ENCODE data around the gene SLC28A2. TPM values are rescaled to one million over a fixed set of nuclear protein-coding genes. Genes with fewer than 3 reads are reported as not detected.
A peak's percentile ranks its signal among the peaks of the same experiment; 100 is the strongest.

Gene SLC28A2, protein sequence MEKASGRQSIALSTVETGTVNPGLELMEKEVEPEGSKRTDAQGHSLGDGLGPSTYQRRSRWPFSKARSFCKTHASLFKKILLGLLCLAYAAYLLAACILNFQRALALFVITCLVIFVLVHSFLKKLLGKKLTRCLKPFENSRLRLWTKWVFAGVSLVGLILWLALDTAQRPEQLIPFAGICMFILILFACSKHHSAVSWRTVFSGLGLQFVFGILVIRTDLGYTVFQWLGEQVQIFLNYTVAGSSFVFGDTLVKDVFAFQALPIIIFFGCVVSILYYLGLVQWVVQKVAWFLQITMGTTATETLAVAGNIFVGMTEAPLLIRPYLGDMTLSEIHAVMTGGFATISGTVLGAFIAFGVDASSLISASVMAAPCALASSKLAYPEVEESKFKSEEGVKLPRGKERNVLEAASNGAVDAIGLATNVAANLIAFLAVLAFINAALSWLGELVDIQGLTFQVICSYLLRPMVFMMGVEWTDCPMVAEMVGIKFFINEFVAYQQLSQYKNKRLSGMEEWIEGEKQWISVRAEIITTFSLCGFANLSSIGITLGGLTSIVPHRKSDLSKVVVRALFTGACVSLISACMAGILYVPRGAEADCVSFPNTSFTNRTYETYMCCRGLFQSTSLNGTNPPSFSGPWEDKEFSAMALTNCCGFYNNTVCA
- total RNA-seq, result under 1 TPM in 2 of 6 donors, not detected in 4; 0.09 to 0.22 TPM
- not detected for polyA plus RNA-seq

GRCh38 chr15:45251888-45252287 is at the start of gene SLC28A2:
Gene SLC28A2, plus strand, starts transcription at chr15:45252234. Its CDS starts 982 bp downstream, at chr15:45253216.
- FAIRE-seq, result no peak
- Histone ChIP-seq H3K27ac (no peak within 1 kb of the TSS), H3K27me3 (no peaks in the 10 kb centered on the region), H3K4me1 (peaks cover 0 to 7% (median 5%) of the 10 kb centered on the region in 3 donors), H3K9me3 (no peaks in the 10 kb centered on the region), H3K4me3 (no peak within 1 kb of the TSS), H3K36me3 (no peaks in the 10 kb centered on the region)
- no peak for DNase-seq
- no peak for ATAC-seq
- 97 to 98% methylated on average over 15 of the region's 15 CpGs for WGBS, 2 donors
- no peak for TF ChIP-seq CTCF (IDR thresholded peaks at IDR 0.05)
- intact Hi-C loops (cut with DNase I), result no loop called here

- DNase-seq, result no peak
- intact Hi-C loops (cut with DNase I), result no loop called here
- no peak for ATAC-seq
- H3K4me3 ChIP-seq, result no peak overlapping the region
- no peak overlapping the region for H3K27ac ChIP-seq
- TF ChIP-seq CTCF (IDR thresholded peaks at IDR 0.05), result no peak
- H3K36me3 ChIP-seq, result no peaks in the 10 kb centered on the region
- 44 to 61% methylated on average over 4 of the region's 4 CpGs for WGBS, 2 donors
- no peak for FAIRE-seq
- H3K4me1 ChIP-seq, result peaks cover 0 to 5% (median 0%) of the 10 kb centered on the region in 3 donors
- no peaks in the 10 kb centered on the region for H3K27me3 ChIP-seq
- no peaks in the 10 kb centered on the region for H3K9me3 ChIP-seq
These were observed 48.9 kb upstream of the SLC28A2 start for GRCh38 chr15:45203182-45203581.

GRCh38 chr15:45205192-45205591 is 46.8 kb upstream of the SLC28A2 start:
- H3K4me1 ChIP-seq, result peaks cover 0 to 5% (median 0%) of the 10 kb centered on the region in 3 donors
- no peak overlapping the region for H3K4me3 ChIP-seq
- no peaks in the 10 kb centered on the region for H3K9me3 ChIP-seq
- DNase-seq (peak in 5 of 6 donors; percentile 57 to 76 (median 60)), FAIRE-seq (no peak), ATAC-seq (peak; percentile 18 to 36 (median 26))
- intact Hi-C loops (cut with DNase I), result no loop called here
- H3K27me3 ChIP-seq, result no peaks in the 10 kb centered on the region
- TF ChIP-seq CTCF (IDR thresholded peaks at IDR 0.05), result peak; percentile 68 to 83 (median 74)
- 0 to 2% methylated on average over 2 of the region's 2 CpGs for WGBS, 2 donors
- H3K36me3 ChIP-seq, result no peaks in the 10 kb centered on the region
- H3K27ac ChIP-seq, result no peak overlapping the region

DNA sequence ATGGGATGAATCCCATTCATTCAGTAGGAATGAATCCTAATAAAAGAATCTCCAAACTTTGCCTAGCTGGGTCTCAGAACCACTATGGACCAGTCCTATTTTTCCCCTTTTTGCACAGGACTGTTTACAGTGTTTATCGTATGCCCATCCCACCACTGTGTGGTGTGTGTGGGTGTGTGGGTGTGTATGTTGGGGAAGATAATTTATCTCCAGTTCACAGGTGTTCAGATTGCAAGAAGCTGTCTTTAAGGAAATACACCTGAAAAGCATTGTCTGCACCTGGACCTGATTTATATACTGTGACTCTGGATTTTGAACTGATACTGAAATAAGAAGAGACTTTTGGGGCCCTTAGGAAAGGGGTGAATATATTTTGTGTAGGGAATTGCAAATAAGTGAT is 39.5 kb upstream of the SLC28A2 start:
- ATAC-seq, result no peak
- intact Hi-C loops (cut with DNase I), result loop anchor here in 2 of 3 donors (10.0 kb wide), 1 partner anchor 52 kb away; no protein-coding TSS in a partner anchor
- no peak for DNase-seq
- H3K4me3 ChIP-seq, result no peak overlapping the region
- no peaks in the 10 kb centered on the region for H3K36me3 ChIP-seq
- no peaks in the 10 kb centered on the region for H3K4me1 ChIP-seq
- FAIRE-seq, result no peak
- 94 to 100% methylated on average over 1 of the region's 1 CpG for WGBS, 2 donors
- TF ChIP-seq CTCF (IDR thresholded peaks at IDR 0.05), result no peak
- no peaks in the 10 kb centered on the region for H3K9me3 ChIP-seq
- H3K27ac ChIP-seq, result no peak overlapping the region
- H3K27me3 ChIP-seq, result no peaks in the 10 kb centered on the region
